ENCODE data around the gene MDFIC2.

GRCh38 chr3:70315021-70315420 lies 2.6 kb upstream of the MDFIC2 start:
- TF ChIP-seq CTCF (IDR thresholded peaks at IDR 0.05) = no peak
- no peak for TF ChIP-seq POLR2A (IDR thresholded peaks at IDR 0.05)

Data from vagina (tissue), 2 donors.